Measurements from ENCODE around the gene ERN2.

GRCh38 chr16:23706439-23706838 lies 6.6 kb downstream of the ERN2 start:
- no peak for TF ChIP-seq POLR2AphosphoS5 (IDR thresholded peaks at IDR 0.05; ENCODE audit: borderline replicate concordance, low read depth, low read length)
- no peak for TF ChIP-seq EZH2 (IDR thresholded peaks at IDR 0.05)
- TF ChIP-seq FOXP2 (optimal IDR thresholded peaks at IDR 0.05; ENCODE audit: control extremely low read depth, extremely low read length, insufficient read depth): no peak
